Tibial nerve (tissue), 4 donors: ENCODE data around the gene CRYZL1.

Experiments used
- CTCF ChIP-seq, 5 experiments: fragments of 200-600 bp in 3 of 5; fragments of 450-650 bp in 2 of 5; sonication (generic) in 3 of 5; IDR thresholded peaks; one replicate each; pipeline ENCODE4 v1.5.1; 2016 to 2019; ENCODE audit warnings: antibody characterized with exemption in 5 of 5, mild to moderate bottlenecking in 3 of 5, moderate library complexity in 2 of 5
- EP300 ChIP-seq, 2 donors: sonication (generic); formaldehyde crosslinking; IDR thresholded peaks; one replicate each; pipeline ENCODE4 v1.6.1; 2017; ENCODE audit warnings: antibody characterized with exemption in 2 of 2, mild to moderate bottlenecking in 1 of 2
- POLR2A ChIP-seq, 2 donors: fragments of 450-650 bp; IDR thresholded peaks; one replicate each; pipeline ENCODE4 v1.6.1; 2017; ENCODE audit warnings: antibody characterized with exemption in 2 of 2, mild to moderate bottlenecking in 2 of 2, moderate library complexity in 2 of 2

DNA sequence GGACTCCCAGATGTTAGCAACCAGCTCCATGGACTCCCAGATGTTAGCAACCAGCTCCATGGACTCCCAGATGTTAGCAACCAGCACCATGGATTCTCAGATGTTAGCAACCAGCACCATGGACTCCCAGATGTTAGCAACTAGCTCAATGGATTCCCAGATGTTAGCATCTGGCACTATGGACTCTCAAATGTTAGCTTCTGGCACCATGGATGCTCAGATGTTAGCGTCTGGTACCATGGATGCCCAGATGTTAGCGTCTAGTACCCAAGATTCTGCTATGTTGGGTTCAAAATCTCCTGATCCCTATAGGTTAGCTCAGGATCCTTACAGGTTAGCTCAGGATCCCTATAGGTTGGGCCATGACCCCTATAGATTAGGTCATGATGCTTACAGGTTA is 89.9 kb downstream of the CRYZL1 start:
- TF ChIP-seq CTCF (IDR thresholded peaks at IDR 0.05) (no peak), POLR2A (IDR thresholded peaks at IDR 0.05) (no peak), EP300 (IDR thresholded peaks at IDR 0.05) (no peak)
